ENCODE data around the gene DLK1. TPM values are rescaled to one million over a fixed set of nuclear protein-coding genes. Genes with fewer than 3 reads are reported as not detected.

DLK1 gene
- total and polyA plus RNA-seq, 2 of the 13 experiments (the other 11 are each of a cell fraction or from before 2014, with no cell fraction given), result 95.5 to 312 TPM

GRCh38 chr14:100680439-100681051 is 46.1 kb upstream of the DLK1 start (continued):
- TF ChIP-seq ZHX2 (IDR thresholded peaks at IDR 0.05; ENCODE audit: low read depth), result peak; percentile 69
- TF ChIP-seq ZHX2 (CRISPR knock-in tag; IDR thresholded peaks at IDR 0.05; ENCODE audit: borderline replicate concordance), result no peak
- TF ChIP-seq MAX (IDR thresholded peaks at IDR 0.05), result peak; percentile 51; the same call in 1 of the 2 replicates

GRCh38 chr14:100681111-100681510 is 45.6 kb upstream of the DLK1 start:
- ChIA-PET CTCF (ENCODE audit: low intra/inter-chr PET ratio, low total read pairs) (no interaction called here), POLR2A (interaction anchor here (1.6 to 1.9 kb wide), 3 partner anchors 12 to 136 kb away, joined by 6 to 13 read pairs (median 12); no protein-coding TSS in a partner anchor)
- H2AFZ ChIP-seq (ENCODE audit: low read length), result no peak overlapping the region
- no peaks in the 10 kb centered on the region for H3K36me3 ChIP-seq (replicated peaks in 1 of 2; ENCODE audit: control insufficient read depth in 1 of 2, insufficient read depth in 2 of 2, low read length in 2 of 2)
- in situ Hi-C loops (cut with HindIII; ENCODE audit: extremely low pct_ligation_motif_present, low pct_unique_long_range_greater_than_20kb) (no loop called here), intact Hi-C loops (cut with micrococcal nuclease; ENCODE audit: unreplicated experiment) (no loop called here)
- H3K4me2 ChIP-seq (ENCODE audit: low read depth, low read length), result no peak overlapping the region
- 89% methylated on average over 12 of the region's 13 CpGs for WGBS (ENCODE audit: low lambda C conversion rate)
- H3K27ac ChIP-seq (ENCODE audit: extremely low read length, insufficient read depth, low read length), result peak overlapping the region; percentile 69
- H3K9me3 ChIP-seq (ENCODE audit: low read length), result no peaks in the 10 kb centered on the region
- no peak overlapping the region for H3K9ac ChIP-seq (ENCODE audit: insufficient read depth, low read depth, low read length)
- FAIRE-seq (no peak), DNase-seq (ENCODE audit: low spot score) (no peak), ATAC-seq (no peak)
- no peaks in the 10 kb centered on the region for H3K79me2 ChIP-seq (ENCODE audit: insufficient read depth, low read length)
- H3K27me3 ChIP-seq (ENCODE audit: control insufficient read depth in 1 of 2, insufficient read depth in 2 of 2, low read length in 2 of 2), result no peaks in the 10 kb centered on the region
- no peaks in the 10 kb centered on the region for H4K20me1 ChIP-seq (ENCODE audit: insufficient read depth, low read length)
- BruUV-seq (replicated peaks), result no TSS peak
- peaks cover 75% of the 10 kb centered on the region for H3K4me1 ChIP-seq (ENCODE audit: insufficient read depth, low read length)
- H3K4me3 ChIP-seq (replicated peaks in 1 of 3; ENCODE audit: insufficient read depth in 1 of 3, low read depth in 2 of 3, low read length in 3 of 3), result no peak overlapping the region
- TF ChIP-seq ZNF562 (CRISPR knock-in tag; IDR thresholded peaks at IDR 0.05; ENCODE audit: borderline replicate concordance), result no peak
- TF ChIP-seq ZNF576 (CRISPR knock-in tag; IDR thresholded peaks at IDR 0.05), result no peak
- TF ChIP-seq ZFP91 (CRISPR knock-in tag; IDR thresholded peaks at IDR 0.05; ENCODE audit: borderline replicate concordance), result no peak
- TF ChIP-seq PCBP1 (IDR thresholded peaks at IDR 0.05; ENCODE audit: borderline replicate concordance, low read depth, low read length), result 0 out of 2 replicates have a peak, but pooled peaks have one; percentile 42
- TF ChIP-seq ZFY (CRISPR knock-in tag; IDR thresholded peaks at IDR 0.05), result no peak
- no peak for TF ChIP-seq MEIS1 (CRISPR knock-in tag; IDR thresholded peaks at IDR 0.05; ENCODE audit: borderline replicate concordance)
